ENCODE measurements around the gene AXIN1.
"Not testable (repeated sequence)": the region's sequence is repeated elsewhere in the genome, so short reads cannot be mapped to it uniquely, and the experiment has no call there.

AXIN1 gene

GRCh38 chr16:381012-381788 is 28.7 kb upstream of the AXIN1 start:
- peak overlapping the region; percentile 76 to 77 for H3K4me3 ChIP-seq (ENCODE audit: low read depth in 1 of 2, low read length in 2 of 2)
- no peaks in the 10 kb centered on the region for H3K27me3 ChIP-seq (ENCODE audit: control insufficient read depth in 1 of 2, insufficient read depth in 2 of 2, low read length in 2 of 2)
- peak overlapping the region; percentile 42 for H3K27ac ChIP-seq (ENCODE audit: low read depth, low read length)
- H3K4me1 ChIP-seq (ENCODE audit: control insufficient read depth in 1 of 2, insufficient read depth in 2 of 2, low read length in 2 of 2) = peaks cover 17 to 27% of the 10 kb centered on the region in 2 donors
- peaks cover under 1 to 12% of the 10 kb centered on the region in 2 donors for H3K36me3 ChIP-seq (ENCODE audit: control insufficient read depth in 1 of 2, insufficient read depth in 2 of 2, low read length in 2 of 2)
- H3K9me3 ChIP-seq (ENCODE audit: control insufficient read depth in 1 of 2, low read length in 2 of 2) = no peaks in the 10 kb centered on the region
- peak overlapping the region; percentile 77 to 80 for H3K9ac ChIP-seq (ENCODE audit: low read depth in 1 of 2, low read length in 2 of 2)

GRCh38 chr16:380762-381011 is 28.2 kb upstream of the AXIN1 start:
- Histone ChIP-seq H3K9ac (ENCODE audit: low read depth in 1 of 2, low read length in 2 of 2) (peak overlapping the region; percentile 77 to 80), H3K4me1 (ENCODE audit: control insufficient read depth in 1 of 2, insufficient read depth in 2 of 2, low read length in 2 of 2) (peaks cover 17 to 27% of the 10 kb centered on the region in 2 donors), H3K4me3 (ENCODE audit: low read depth in 1 of 2, low read length in 2 of 2) (peak overlapping the region; percentile 76 to 77), H3K9me3 (ENCODE audit: control insufficient read depth in 1 of 2, low read length in 2 of 2) (no peaks in the 10 kb centered on the region), H3K36me3 (ENCODE audit: control insufficient read depth in 1 of 2, insufficient read depth in 2 of 2, low read length in 2 of 2) (peaks cover 4 to 17% of the 10 kb centered on the region in 2 donors), H3K27me3 (ENCODE audit: control insufficient read depth in 1 of 2, insufficient read depth in 2 of 2, low read length in 2 of 2) (no peaks in the 10 kb centered on the region), H3K27ac (ENCODE audit: low read depth, low read length) (no peak overlapping the region)

DNA sequence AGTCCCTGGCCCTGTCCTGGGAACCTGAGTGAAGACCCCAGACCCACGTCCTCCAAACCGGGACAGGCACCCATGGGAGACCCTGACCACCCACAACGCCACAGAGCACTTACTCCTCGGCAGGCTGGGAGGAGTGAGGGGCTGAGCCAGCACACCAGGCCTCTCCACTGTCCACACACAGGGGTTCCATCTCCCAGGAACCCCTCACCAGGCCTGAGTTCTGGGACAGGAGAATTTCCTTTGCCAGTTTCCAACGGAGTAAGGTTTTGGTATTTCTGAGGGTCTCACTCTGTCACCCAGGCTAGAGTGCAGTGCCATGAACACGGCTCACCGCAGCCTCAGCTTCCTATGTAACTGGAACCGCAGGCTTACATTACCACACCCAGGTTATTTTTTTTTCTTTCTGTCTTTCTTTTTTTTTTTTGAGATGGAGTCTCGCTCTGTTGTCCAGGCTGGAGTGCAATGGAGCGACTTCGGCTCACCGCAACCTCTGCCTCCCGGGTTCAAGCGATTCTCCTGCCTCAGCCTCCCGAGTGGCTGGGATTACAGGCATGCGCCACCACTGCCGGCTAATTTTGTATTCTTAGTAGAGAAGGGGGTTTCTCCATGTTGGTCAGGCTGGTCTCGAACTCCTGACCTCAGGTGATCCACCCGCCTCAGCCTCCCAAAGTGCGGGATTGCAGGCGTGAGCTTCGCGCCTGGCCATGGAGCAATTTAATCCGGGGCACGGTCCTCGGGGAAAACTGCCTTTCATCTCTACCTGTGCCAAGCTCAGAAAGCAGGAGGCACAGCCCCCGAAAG is 27.6 kb upstream of the AXIN1 start:
- no peak overlapping the region for H3K27ac ChIP-seq (ENCODE audit: low read depth, low read length)
- peak overlapping the region; percentile 47 to 77 for H3K9ac ChIP-seq (ENCODE audit: low read depth in 1 of 2, low read length in 2 of 2)
- H3K27me3 ChIP-seq (ENCODE audit: control insufficient read depth in 1 of 2, insufficient read depth in 2 of 2, low read length in 2 of 2) = no peaks in the 10 kb centered on the region
- peaks cover 17 to 27% of the 10 kb centered on the region in 2 donors for H3K4me1 ChIP-seq (ENCODE audit: control insufficient read depth in 1 of 2, insufficient read depth in 2 of 2, low read length in 2 of 2)
- peak overlapping the region; percentile 16 to 76 for H3K4me3 ChIP-seq (ENCODE audit: low read depth in 1 of 2, low read length in 2 of 2)
- no peaks in the 10 kb centered on the region for H3K9me3 ChIP-seq (ENCODE audit: control insufficient read depth in 1 of 2, low read length in 2 of 2)
- H3K36me3 ChIP-seq (ENCODE audit: control insufficient read depth in 1 of 2, insufficient read depth in 2 of 2, low read length in 2 of 2) = peaks cover 4 to 19% of the 10 kb centered on the region in 2 donors

GRCh38 chr16:379183-379960 is 26.8 kb upstream of the AXIN1 start:
- H3K4me1 ChIP-seq (ENCODE audit: control insufficient read depth in 1 of 2, insufficient read depth in 2 of 2, low read length in 2 of 2) = peaks cover 17 to 27% of the 10 kb centered on the region in 2 donors
- no peak overlapping the region for H3K27ac ChIP-seq (ENCODE audit: low read depth, low read length)
- H3K9ac ChIP-seq (ENCODE audit: low read depth in 1 of 2, low read length in 2 of 2) = peak overlapping the region; percentile 41 to 47
- H3K4me3 ChIP-seq (ENCODE audit: low read depth in 1 of 2, low read length in 2 of 2) = peak overlapping the region; percentile 13 to 16
- peaks cover 4 to 27% of the 10 kb centered on the region in 2 donors for H3K36me3 ChIP-seq (ENCODE audit: control insufficient read depth in 1 of 2, insufficient read depth in 2 of 2, low read length in 2 of 2)
- no peaks in the 10 kb centered on the region for H3K9me3 ChIP-seq (ENCODE audit: control insufficient read depth in 1 of 2, low read length in 2 of 2)
- H3K27me3 ChIP-seq (ENCODE audit: control insufficient read depth in 1 of 2, insufficient read depth in 2 of 2, low read length in 2 of 2) = no peaks in the 10 kb centered on the region

GRCh38 chr16:378821-379182 is 26.3 kb upstream of the AXIN1 start:
- H3K9me3 ChIP-seq (ENCODE audit: control insufficient read depth in 1 of 2, low read length in 2 of 2) = no peaks in the 10 kb centered on the region
- peaks cover 6 to 33% of the 10 kb centered on the region in 2 donors for H3K36me3 ChIP-seq (ENCODE audit: control insufficient read depth in 1 of 2, insufficient read depth in 2 of 2, low read length in 2 of 2)
- no peaks in the 10 kb centered on the region for H3K27me3 ChIP-seq (ENCODE audit: control insufficient read depth in 1 of 2, insufficient read depth in 2 of 2, low read length in 2 of 2)
- H3K9ac ChIP-seq (ENCODE audit: low read depth in 1 of 2, low read length in 2 of 2) = no peak overlapping the region
- H3K4me3 ChIP-seq (ENCODE audit: low read depth in 1 of 2, low read length in 2 of 2) = no peak overlapping the region
- peaks cover 17 to 27% of the 10 kb centered on the region in 2 donors for H3K4me1 ChIP-seq (ENCODE audit: control insufficient read depth in 1 of 2, insufficient read depth in 2 of 2, low read length in 2 of 2)
- H3K27ac ChIP-seq (ENCODE audit: low read depth, low read length) = no peak overlapping the region

GRCh38 chr16:378113-378820 is 25.7 kb upstream of the AXIN1 start:
- H3K9ac ChIP-seq (ENCODE audit: low read depth in 1 of 2, low read length in 2 of 2); H3K9me3 ChIP-seq (ENCODE audit: control insufficient read depth in 1 of 2, low read length in 2 of 2); H3K4me3 ChIP-seq (ENCODE audit: low read depth in 1 of 2, low read length in 2 of 2); H3K27me3 ChIP-seq (ENCODE audit: control insufficient read depth in 1 of 2, insufficient read depth in 2 of 2, low read length in 2 of 2); H3K27ac ChIP-seq (ENCODE audit: low read depth, low read length): not testable (repeated sequence)
- Histone ChIP-seq H3K36me3 (ENCODE audit: control insufficient read depth in 1 of 2, insufficient read depth in 2 of 2, low read length in 2 of 2) (peaks cover 9 to 38% of the 10 kb centered on the region in 2 donors), H3K4me1 (ENCODE audit: control insufficient read depth in 1 of 2, insufficient read depth in 2 of 2, low read length in 2 of 2) (peaks cover 12 to 22% of the 10 kb centered on the region in 2 donors)

- Histone ChIP-seq H3K4me1 (ENCODE audit: control insufficient read depth in 1 of 2, insufficient read depth in 2 of 2, low read length in 2 of 2) (peaks cover 9 to 20% of the 10 kb centered on the region in 2 donors), H3K4me3 (ENCODE audit: low read depth in 1 of 2, low read length in 2 of 2) (no peak overlapping the region), H3K36me3 (ENCODE audit: control insufficient read depth in 1 of 2, insufficient read depth in 2 of 2, low read length in 2 of 2) (peaks cover 9 to 45% of the 10 kb centered on the region in 2 donors), H3K27ac (ENCODE audit: low read depth, low read length) (no peak overlapping the region), H3K9me3 (ENCODE audit: control insufficient read depth in 1 of 2, low read length in 2 of 2) (no peaks in the 10 kb centered on the region), H3K9ac (ENCODE audit: low read depth in 1 of 2, low read length in 2 of 2) (no peak overlapping the region), H3K27me3 (ENCODE audit: control insufficient read depth in 1 of 2, insufficient read depth in 2 of 2, low read length in 2 of 2) (no peaks in the 10 kb centered on the region)
Observed at GRCh38 chr16:377419-377951, 25.0 kb upstream of the AXIN1 start.

DNA sequence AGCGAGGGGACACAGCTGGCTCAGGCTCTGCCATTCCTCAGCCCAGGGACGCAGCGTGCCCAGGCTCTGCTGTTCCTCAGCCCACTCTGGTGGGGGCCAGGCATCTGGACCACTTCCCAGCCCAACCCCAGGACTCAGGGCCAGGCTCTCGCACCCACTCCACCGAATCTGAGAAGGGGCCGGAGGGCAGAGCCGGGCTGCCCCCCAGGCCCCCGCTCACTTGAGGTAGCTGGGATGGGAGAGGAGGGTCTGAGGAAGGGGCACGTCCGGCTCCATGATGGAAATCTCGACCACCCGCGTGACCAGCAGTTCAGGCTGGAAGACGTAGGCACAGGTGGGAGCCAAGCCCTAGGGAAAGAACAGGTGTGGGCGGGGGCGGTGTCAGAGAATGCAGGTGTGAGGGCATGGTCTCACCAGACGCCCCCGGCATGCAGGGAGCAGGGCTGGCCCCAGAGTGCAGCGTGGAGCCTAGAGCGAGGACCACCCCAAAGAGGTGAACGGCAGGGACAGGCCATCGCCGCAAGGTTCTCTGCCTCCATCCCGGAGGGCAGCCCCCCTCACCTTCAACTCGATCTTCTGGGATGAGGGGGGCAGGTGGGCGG is 24.4 kb upstream of the AXIN1 start:
- Histone ChIP-seq H3K36me3 (ENCODE audit: control insufficient read depth in 1 of 2, insufficient read depth in 2 of 2, low read length in 2 of 2) (peaks cover 9 to 50% of the 10 kb centered on the region in 2 donors), H3K4me3 (ENCODE audit: low read depth in 1 of 2, low read length in 2 of 2) (no peak overlapping the region), H3K9me3 (ENCODE audit: control insufficient read depth in 1 of 2, low read length in 2 of 2) (no peaks in the 10 kb centered on the region), H3K9ac (ENCODE audit: low read depth in 1 of 2, low read length in 2 of 2) (no peak overlapping the region), H3K27ac (ENCODE audit: low read depth, low read length) (no peak overlapping the region), H3K27me3 (ENCODE audit: control insufficient read depth in 1 of 2, insufficient read depth in 2 of 2, low read length in 2 of 2) (no peaks in the 10 kb centered on the region), H3K4me1 (ENCODE audit: control insufficient read depth in 1 of 2, insufficient read depth in 2 of 2, low read length in 2 of 2) (peaks cover 9 to 20% of the 10 kb centered on the region in 2 donors)
